GM20431 (cell line): ENCODE results near the gene DENND6B.
"Not testable (repeated sequence)": the region's sequence is repeated elsewhere in the genome, so short reads cannot be mapped to it uniquely, and the experiment has no call there.

Experiments
- in situ Hi-C: fragments of 300-500 bp; cut with MseI, MboI; formaldehyde crosslinking; loops from one replicate; pipeline ENCODE4 v1.15.0; 2020; ENCODE audit warnings: low sequenced_read_pairs; ENCODE audit not compliant: unreplicated experiment

Gene DENND6B, protein sequence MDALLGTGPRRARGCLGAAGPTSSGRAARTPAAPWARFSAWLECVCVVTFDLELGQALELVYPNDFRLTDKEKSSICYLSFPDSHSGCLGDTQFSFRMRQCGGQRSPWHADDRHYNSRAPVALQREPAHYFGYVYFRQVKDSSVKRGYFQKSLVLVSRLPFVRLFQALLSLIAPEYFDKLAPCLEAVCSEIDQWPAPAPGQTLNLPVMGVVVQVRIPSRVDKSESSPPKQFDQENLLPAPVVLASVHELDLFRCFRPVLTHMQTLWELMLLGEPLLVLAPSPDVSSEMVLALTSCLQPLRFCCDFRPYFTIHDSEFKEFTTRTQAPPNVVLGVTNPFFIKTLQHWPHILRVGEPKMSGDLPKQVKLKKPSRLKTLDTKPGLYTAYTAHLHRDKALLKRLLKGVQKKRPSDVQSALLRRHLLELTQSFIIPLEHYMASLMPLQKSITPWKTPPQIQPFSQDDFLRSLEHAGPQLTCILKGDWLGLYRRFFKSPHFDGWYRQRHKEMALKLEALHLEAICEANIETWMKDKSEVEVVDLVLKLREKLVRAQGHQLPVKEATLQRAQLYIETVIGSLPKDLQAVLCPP

DNA sequence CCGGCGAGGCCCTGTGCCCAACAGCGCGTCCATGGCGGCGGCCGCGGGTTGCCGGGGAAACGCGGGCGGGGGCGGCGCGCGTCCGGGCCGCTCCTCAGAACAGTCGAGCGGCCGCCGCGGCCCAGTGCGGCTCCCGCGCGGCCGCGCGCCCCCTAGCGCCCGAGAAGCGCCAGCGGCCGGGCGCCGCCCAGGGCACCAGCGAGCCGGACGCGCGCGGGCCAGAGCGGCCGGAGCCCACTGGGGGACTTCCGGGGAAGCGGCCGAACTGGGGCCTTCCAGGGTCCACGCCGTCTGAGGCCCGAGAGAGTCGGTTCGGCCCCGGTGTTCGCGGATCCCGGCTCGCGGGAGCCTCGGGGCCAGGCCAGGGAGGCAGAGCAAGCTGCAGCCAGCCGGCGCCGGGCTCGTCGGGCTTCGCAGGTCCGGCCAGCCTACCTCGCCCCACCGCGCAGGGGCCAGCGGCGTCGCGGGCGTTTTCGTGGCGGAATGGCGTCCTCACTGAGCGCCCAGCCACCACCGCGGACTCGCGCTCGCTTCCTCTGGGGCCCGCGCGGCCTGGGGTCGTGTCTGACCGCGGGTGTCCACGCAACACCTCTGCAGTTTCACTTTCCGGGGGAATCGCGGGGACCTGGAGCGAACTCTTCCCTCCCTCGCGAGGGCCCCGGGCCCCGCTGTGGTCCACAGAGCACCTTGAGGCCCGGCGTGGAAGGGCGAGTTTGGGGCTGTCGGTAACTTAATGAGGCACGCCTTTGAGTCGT, at the start of gene DENND6B:
Gene DENND6B, minus strand, starts transcription at position 57 of the 755 bp plus-strand sequence. Its CDS starts 24 bp downstream, at position 33.
- in situ Hi-C loops, result loop anchor here (10.0 kb wide), 1 partner anchor 52 kb away; the partner anchor contains the start of gene MAPK11

DNA sequence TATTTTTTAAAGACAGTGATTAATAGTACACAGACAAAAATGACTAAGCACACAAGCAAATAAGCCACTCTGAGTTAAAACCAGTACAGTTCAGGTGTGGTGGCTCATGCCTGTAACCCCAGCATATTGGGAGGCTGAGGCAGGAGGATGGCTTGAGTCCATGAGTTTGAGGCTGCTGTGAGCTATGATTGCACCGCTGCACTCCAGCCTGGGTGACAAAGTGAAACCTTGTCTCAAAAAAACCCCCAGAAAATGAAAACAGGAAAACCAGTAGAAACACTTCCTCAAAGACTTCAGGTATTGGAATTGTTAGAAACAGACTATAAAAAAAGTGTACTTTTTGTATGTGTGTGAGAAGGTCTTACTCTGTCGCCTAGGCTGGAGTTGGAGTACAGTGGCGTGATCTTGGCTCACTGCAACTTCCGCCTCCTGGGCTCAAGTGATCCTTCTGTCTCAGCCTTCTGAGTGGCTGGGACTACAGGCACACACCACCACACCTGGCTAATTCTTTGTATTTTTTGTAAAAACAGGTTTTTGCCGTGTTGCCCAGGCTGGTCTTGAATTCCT, 49.4 kb upstream of the DENND6B start:
- in situ Hi-C loops, result no loop called here

DNA sequence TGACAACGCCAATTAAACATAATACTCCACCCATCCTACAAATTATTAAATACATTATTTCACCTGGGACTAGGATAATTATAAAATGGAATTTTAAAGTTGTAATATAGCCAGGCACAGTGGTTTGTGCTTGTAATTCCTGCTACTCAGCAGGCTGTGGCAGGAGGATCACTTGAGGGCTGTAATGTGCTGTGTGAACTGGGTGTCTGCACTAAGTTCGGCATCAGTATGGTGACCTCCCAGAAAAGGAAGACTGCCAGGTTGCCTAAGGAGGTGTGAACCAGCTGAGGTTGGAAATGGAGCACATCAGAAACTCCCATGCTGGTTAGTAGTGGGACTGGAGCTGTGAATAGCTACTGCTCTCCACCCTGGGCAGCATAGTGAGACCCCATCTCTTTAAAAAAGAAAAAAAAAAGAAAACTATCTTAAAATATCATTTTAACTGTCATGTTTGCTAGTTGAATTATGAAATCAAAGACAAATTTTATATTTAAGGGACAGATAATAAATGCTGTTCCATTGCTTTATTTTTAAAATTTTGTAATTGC, 44.4 kb upstream of the DENND6B start:
- in situ Hi-C loops, result no loop called here

DNA sequence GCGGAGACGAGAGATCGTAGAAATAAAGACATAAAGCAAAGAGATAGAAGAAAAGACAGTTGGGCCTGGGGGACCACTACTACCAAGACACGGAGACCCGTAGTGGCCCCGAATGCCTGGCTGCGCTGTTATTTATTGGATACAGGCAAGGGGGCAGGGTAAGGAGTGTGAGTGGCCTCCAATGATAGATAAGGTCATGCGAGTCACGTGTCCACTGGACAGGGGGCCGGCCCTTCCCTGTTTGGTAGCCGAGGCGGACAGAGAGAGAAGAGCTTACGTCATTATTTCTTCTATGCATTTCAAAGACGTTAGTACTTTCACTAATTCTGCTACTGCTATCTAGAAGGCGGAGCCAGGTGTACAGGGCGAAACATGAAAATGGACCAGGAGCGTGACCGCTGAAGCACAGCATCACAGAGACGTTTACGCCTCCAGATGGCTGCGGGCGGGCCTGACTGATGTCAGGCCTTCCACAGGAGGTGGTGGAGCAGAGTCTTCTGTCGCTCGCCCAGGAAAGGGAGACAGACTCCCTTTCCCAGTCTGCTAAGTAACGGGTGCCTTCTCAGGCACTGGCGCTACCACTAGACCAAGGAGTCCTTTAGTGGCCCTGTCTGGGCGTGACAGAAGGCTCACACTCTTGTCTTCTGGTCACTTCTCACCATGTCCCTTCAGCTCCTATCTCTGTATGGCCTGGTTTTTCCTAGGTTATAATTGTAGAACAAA, 41.1 kb upstream of the DENND6B start:
- in situ Hi-C loops, result no loop called here

DNA sequence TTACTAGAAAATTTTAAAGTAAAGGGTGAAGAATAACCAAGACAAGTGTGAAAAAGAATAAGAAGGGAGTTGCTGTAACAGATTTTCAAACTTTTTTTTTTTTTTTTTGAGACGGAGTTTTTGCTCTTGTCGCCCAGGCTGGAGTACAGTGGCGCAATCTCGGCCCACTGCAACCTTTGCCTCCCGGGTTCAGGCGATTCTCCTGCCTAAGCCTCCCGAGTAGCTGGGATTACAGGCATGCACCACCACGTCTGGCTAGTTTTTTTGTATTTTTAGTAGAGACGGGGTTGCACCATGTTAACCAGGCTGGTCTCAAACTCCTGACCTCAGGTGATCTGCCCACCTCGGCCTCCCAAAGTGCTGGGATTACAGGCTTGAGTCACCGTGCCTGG, 37.0 kb upstream of the DENND6B start:
- in situ Hi-C loops, result not testable (repeated sequence)

DNA sequence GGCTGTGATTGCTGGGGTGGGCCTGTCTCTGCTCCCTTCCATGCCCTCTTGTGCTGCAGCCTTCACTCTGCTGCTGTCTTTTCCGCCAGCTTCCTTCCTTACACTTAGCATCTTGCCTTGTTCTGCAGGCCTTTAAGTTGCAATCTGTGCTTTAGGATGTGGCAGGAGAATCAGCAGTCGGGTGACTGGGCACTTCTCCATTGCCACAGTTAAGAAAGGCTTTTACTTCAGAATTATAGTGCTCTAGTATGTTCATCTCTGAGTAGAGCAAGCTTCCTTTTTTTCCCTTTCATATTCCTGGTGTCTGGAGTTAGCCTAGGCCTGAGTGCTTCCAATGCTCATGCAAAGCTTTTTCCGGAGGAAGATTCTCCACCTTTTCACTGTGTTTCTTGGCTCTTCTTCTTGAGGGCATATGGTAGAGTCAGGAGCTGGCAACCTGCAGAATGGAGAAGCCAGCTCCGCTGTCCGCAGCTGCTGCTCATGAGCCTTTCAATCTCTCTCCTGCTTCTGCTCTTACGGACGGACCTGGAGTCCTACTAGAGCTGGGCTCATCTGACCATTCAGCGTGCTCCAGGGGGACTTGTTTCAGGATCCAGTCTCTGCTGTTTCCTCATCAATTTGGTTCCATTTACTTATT, 36.5 kb upstream of the DENND6B start:
- in situ Hi-C loops, result no loop called here

DNA sequence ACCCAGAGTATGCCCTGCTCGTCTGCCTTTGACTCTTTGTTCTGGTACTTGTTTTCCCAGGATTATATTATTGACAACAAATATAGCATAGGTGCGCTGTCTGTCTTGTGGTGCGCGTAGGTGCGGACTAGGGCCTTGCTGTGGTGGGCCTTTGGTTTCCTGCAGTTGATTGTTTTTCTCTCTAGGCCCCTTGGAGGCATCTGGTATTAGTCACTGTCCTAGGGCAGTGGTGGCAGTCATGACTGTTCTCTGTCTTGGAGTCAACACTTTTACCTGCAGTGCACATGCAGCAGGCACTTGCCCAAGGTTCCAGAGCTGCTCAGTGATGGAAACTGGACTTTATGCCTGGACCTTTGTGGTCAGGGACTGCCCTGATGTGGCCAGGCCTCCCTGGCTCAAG, 34.9 kb upstream of the DENND6B start:
- in situ Hi-C loops, result no loop called here

DNA sequence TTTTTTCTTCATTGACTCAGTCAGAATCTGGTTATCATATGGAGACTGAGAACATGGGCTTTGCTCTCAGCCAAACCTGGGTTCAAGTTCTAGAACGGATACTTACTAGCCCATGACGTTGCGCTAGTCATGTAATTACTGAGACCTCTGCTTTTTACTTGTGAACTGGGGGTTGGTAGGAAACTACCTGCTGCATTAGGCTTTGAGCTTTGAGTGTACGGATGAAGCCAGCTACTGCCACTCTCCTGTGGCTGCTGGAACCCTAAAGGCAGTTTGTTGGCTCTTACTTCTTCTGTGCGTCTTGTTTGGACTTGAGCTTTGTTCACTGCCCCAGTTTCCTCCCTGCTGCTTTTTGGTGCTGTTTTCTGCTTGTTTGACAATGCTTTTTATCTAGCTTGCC, 34.4 kb upstream of the DENND6B start:
- in situ Hi-C loops, result no loop called here

DNA sequence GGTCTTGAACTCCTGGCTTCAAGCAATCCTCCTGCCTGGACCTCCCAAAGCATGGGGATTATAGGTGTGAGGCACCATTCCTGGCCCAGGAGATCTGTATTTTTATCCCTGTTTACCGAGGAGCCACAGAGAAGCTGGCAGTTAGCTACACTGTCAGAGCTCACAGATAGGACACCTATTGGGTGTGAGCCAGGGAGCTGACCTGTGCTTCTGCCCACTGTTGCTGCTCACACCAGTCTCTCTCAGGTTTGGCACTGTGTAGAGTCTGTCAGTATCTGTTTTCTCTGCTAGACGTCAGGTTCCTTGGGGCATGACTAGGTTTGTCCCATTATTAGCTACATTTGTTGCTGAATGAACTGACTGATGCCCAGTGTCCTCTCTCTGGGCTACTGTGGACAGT, 33.8 kb upstream of the DENND6B start:
- in situ Hi-C loops, result no loop called here

DNA sequence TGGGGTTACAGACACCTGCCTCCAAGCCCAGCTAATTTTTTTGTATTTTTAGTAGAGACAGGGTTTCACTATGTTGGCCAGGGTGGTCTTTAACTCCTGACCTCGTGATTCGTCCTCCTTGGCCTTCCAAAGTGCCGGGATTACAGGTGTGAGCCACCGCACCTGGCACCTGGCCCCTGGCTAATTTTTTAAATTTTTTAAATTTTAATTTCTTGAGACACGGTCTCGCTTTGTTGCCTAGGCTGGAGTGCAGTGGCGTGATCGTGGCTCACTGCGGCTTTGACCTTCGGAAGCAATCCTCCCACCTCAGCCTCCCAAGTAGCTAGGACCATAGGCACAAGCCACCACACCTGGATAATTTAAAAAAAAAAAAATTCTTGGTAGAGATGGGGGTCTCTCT, 30.9 kb upstream of the DENND6B start:
- in situ Hi-C loops, result no loop called here

DNA sequence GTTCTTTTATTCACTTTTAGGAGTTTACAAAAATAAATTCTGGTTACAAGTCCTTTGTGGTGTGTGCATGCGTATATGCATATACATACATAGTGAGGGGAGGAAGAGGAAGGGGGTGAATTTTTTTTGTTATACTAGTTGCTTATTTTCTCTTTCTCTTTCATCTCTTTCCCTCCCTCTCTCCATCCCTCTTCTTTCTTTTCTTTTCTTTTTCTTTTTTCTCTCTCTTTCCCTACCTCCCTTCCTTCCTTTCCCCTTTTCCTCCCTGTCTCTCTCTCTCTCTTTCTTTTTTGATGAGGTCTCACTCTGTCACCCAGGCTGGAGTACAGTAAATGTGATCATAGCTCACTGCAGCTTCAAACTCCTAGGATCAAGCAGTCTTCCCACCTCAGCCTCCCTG, 30.4 kb upstream of the DENND6B start:
- in situ Hi-C loops, result no loop called here

DNA sequence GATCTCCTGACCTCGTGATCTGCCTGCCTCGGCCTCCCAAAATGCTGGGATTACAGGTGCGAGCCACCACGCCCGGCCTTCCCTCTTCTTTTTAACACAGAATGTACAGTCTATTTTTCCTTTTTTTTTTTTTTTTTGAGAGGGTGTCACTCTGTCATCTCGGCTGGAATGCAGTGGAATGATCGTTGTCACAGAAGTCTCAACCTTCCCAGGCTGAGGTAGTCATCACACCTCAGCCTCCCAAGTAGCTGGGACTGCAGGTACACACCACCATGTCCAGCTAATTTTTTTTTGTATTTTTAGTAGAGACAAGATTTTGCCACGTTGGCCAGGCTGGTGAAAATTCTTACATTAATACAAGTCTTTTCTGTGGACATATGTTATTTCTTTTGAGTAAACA, 29.4 kb upstream of the DENND6B start:
- in situ Hi-C loops, result no loop called here

DNA sequence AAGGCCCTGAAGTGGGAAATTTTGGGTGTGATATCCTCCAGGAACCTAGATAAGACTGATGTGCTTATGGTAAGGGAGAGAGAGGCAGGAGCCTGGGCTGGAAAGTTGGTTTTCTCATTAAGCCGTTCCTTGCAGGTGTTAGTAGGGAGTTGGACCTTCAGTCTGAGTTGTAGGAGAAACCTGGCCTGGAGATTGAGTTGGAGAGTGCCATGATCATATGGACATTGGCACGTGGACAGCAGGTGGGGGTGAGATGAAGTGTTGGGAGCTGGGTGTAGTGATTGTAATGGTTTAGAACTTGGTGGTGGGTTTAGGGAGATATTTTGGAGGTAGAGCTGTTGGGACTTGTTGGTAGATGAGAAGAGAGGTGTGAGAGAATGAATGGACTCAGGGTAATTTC, 21.2 kb upstream of the DENND6B start:
- in situ Hi-C loops, result no loop called here

DNA sequence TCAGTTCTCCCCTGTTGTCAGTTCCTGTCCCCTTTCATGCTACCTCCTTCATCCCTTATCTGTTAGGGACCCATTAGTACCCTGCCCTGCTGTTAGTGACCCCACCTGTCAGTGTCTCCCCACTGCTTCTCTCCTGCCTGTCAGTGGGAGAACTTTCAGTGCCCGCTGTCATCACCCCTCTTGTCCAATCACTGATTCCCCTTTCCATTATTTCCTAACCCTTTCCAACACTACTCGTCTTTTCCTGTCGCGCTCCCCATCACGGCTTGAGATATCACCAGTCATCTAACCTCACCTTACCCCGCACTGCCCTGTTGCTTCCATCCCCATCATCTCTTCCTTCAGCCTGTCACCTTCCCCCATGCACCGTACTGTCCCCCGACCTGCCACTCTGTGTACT, 20.3 kb upstream of the DENND6B start:
- in situ Hi-C loops, result no loop called here

DNA sequence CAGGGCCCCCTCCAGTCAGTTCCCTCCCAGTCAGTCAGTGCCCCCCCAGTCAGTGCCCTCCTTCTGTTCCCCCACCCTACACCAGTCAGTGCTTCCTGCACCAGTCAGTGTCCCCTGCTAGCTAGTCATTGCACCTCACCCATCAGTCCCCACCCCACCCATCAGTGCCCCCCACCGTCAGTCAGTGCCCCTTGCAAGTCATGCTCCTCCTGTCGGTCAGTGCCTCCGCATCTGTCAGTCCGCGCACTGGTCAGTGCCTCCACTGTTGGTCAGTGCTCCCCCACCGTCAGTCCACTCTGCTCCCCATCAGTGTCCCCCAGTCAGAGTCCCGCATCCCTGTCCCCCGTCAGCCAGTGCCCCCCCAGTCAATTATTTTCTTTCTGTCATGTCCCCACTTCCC, 19.7 kb upstream of the DENND6B start:
- in situ Hi-C loops, result no loop called here

DNA sequence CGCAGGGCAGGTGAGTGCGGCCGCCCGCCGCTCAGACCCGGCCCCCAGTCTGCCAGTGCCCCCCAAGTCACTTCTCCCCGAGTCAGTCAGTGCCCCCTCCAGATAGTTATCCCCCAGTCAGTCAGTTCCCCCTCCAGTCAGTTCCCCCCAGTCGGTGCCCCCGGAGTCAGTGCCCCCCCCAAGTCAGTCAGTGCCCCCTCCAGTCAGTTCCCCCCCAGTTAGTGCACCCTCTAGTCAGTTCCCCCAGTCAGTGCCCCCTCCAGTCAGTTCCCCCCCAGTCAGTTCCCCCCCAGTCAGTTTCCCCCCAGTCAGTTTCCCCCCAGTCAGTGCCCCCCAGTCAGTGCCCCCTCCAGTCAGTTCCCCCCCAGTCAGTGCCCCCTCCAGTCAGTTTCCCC, 16.7 kb upstream of the DENND6B start:
- in situ Hi-C loops, result no loop called here

DNA sequence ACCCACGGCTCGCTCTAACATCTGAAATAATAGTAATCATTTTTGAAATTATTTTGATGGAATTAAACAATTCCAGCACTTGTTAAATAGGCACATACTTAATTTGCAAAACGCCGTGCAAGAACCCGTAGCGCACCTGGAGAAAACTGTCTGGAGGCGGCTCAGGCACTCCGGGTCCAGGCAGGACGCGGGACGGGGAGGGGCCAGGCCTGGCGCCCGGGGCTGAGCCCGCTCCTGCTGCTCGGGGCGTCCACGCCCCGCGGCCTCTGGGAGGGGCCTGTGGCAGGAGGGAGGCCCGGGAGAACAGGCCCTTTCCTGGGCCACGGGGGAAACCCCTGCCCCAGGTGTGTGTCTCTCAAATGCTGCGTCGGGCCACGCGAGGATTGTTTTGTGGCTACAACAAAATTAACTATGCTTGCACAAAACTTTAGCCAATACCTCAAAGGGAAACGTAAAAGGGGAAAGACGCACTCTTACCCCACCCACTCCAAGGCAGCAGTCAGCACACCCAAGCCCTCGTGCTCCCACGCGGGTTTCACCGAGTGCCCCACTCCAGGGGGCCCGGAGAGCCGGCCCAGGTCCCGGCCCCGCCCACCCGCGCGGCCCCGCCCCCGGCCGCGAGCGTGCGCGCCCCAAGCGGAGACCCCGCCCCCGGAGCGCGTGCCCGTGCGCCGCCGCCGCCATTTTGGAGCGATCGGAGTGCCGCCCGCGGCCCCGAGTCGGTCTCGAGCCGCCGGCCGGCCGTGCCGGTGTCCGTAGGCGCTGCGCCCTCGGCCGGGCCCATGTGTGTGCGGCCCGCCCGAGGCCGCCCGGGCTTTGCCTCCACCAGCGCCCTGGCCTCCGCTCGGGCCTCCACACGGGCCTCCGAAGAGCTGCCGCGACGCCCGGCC, 16.1 kb upstream of the DENND6B start, which contains the start of gene PPP6R2:
Gene PPP6R2, plus strand, starts transcription at position 677 of the 890 bp plus-strand sequence. CDS start 50,582 bp downstream, outside the sequence.
- in situ Hi-C loops, result no loop called here

DNA sequence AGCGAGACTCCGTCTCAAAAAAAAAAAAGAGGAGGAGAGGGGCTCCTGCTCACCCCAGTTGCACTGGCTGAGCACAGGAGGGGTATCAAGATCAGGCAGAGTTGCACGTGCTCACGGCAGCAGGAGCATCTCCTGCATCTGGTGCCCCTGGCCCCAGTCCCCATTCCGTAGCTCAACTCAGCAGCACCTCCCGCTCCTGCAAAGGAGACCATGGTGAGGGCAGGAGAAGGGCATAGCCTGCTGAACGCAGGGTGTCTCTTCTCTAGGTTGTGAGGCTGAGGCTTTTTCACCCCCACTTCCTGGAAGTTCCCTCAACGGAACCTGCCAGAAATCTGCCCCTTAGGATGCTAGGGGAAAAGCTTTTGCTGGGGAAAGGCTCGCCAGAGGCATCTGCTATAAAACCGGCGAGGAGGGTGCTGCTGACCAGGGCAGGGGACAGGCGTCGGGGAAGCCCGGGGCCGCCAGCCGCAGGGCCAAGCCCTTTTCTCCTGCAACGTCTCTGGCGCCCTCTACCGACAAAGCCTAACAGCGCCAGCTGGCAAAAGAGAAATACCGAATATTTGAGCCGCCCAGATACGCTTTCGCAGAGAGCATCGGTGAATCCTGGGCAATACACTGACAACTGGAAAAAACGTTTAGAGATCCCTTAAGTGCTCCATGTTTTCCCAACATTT, 15.3 kb upstream of the DENND6B start:
- in situ Hi-C loops, result no loop called here
